B cell (primary cell): ENCODE measurements around the gene SSBP1. TPM values are rescaled to one million over a fixed set of nuclear protein-coding genes. Genes with fewer than 3 reads are reported as not detected.
"Not testable (repeated sequence)": the region's sequence is repeated elsewhere in the genome, so short reads cannot be mapped to it uniquely, and the experiment has no call there.

Experiments
- ATAC-seq: fragments of 200-7000 bp; cut with Tn5 transposase; one replicate; pipeline ENCODE4 v1.10.0; 2021; ENCODE audit warnings: low read depth, mild to moderate bottlenecking, moderate number of reproducible peaks, moderate library complexity
- CTCF ChIA-PET: fragments of 350-600 bp; sonication (Branson Sonifier 250); formaldehyde crosslinking; loops from one replicate; lab custom pipeline; 2021; ENCODE audit warnings: antibody characterized with exemption, inconsistent platforms; lab: Charles Lee
- POLR2A ChIA-PET: fragments of 350-600 bp; sonication (Branson Sonifier 250); formaldehyde crosslinking; loops from one replicate; lab custom pipeline; 2021; ENCODE audit warnings: antibody characterized with exemption; lab: Charles Lee
- DNase-seq: peaks from one replicate; pipeline ENCODE4 v3.0.0; 2013
- H2AFZ ChIP-seq: 2 replicates; pipeline ENCODE4 v1.6.1; 2012; ENCODE audit warnings: mild to moderate bottlenecking, low read depth, low read length; ENCODE audit not compliant: insufficient read depth, poor library complexity, severe bottlenecking
- H3K27ac ChIP-seq, 2 donors: 1 replicate in 1 of 2; 2 replicates in 1 of 2; pipeline ENCODE4 v1.5.1; 2012 to 2013; ENCODE audit warnings: low read length in 2 of 2, mild to moderate bottlenecking in 2 of 2, moderate library complexity in 1 of 2
- H3K27me3 ChIP-seq, 4 experiments: fragments of 200-600 bp in 1 of 4; sonication (generic) in 1 of 4; replicated peaks in 1 of 4; 1 replicate in 2 of 4; 2 replicates in 2 of 4; pipeline versions ENCODE4 v1.6.1 to v1.7.0; 2013 to 2016; ENCODE audit warnings: low read length in 3 of 4, mild to moderate bottlenecking in 2 of 4, mixed read lengths in 1 of 4, moderate library complexity in 1 of 4; ENCODE audit not compliant: insufficient read depth in 4 of 4, control insufficient read depth in 3 of 4; ENCODE audit errors: control extremely low read depth in 1 of 4
- H3K36me3 ChIP-seq, 2 experiments: replicated peaks in 1 of 2; 1 replicate in 1 of 2; 2 replicates in 1 of 2; pipeline versions ENCODE4 v1.6.1 to v1.7.1; 2013; ENCODE audit warnings: low read length in 1 of 2; ENCODE audit not compliant: insufficient read depth in 2 of 2, control insufficient read depth in 1 of 2; ENCODE audit errors: control extremely low read depth in 1 of 2, extremely low read depth in 1 of 2
- H3K4me1 ChIP-seq, 2 donors: fragments of 200-600 bp in 1 of 2; sonication (generic) in 1 of 2; 1 replicate in 1 of 2; 2 replicates in 1 of 2; pipeline versions ENCODE4 v1.5.1 to v1.6.1; 2013 to 2017; ENCODE audit warnings: low read length in 2 of 2; ENCODE audit not compliant: control insufficient read depth in 2 of 2, insufficient read depth in 2 of 2
- H3K4me2 ChIP-seq: replicated peaks from 2 replicates; pipeline ENCODE3; 2012; ENCODE audit warnings: mild to moderate bottlenecking, low read depth, low read length; ENCODE audit not compliant: poor library complexity, severe bottlenecking
- H3K4me3 ChIP-seq, 5 experiments: fragments of 200-600 bp in 1 of 5; sonication (generic) in 1 of 5; 1 replicate in 3 of 5; 2 replicates in 2 of 5; pipeline versions ENCODE4 v1.5.1 to v1.7.0; 2011 to 2016; ENCODE audit warnings: low read length in 4 of 5, mild to moderate bottlenecking in 4 of 5, low read depth in 2 of 5, control low read depth in 1 of 5, moderate library complexity in 1 of 5; ENCODE audit not compliant: insufficient read depth in 1 of 5; ENCODE audit errors: control extremely low read depth in 1 of 5, extremely low read depth in 1 of 5
- H3K79me2 ChIP-seq: fragments of 200-600 bp; sonication (generic); one replicate; pipeline ENCODE4 v1.6.0; 2016; ENCODE audit warnings: low read length; ENCODE audit not compliant: control insufficient read depth, insufficient read depth
- H3K9ac ChIP-seq: fragments of 200-600 bp; sonication (generic); 2 replicates; pipeline ENCODE4 v1.6.1; 2017; ENCODE audit warnings: mild to moderate bottlenecking, low read length, moderate library complexity
- H3K9me3 ChIP-seq, 3 donors: one replicate each; pipeline versions ENCODE4 v1.6.1 to v1.7.1; 2013; ENCODE audit warnings: low read length in 2 of 3; ENCODE audit not compliant: control insufficient read depth in 2 of 3, insufficient read depth in 1 of 3; ENCODE audit errors: control extremely low read depth in 1 of 3
- H4K20me1 ChIP-seq: 2 replicates; pipeline ENCODE4 v1.6.0; 2012; ENCODE audit warnings: mild to moderate bottlenecking, low read length; ENCODE audit not compliant: insufficient read depth, control insufficient read depth, poor library complexity, severe bottlenecking
- H3K27ac Mint-ChIP-seq: one replicate; pipeline ENCODE4 v1.8.0; 2021; ENCODE audit warnings: mixed read lengths
- H3K27me3 Mint-ChIP-seq: one replicate; pipeline ENCODE4 v1.8.0; 2021; ENCODE audit warnings: mixed read lengths
- H3K4me1 Mint-ChIP-seq: one replicate; pipeline ENCODE4 v1.8.0; 2021; ENCODE audit warnings: mixed read lengths
- H3K4me3 Mint-ChIP-seq: one replicate; pipeline ENCODE4 v1.8.0; 2021; ENCODE audit warnings: mixed read lengths
- H3K9me3 Mint-ChIP-seq: one replicate; pipeline ENCODE4 v1.8.0; 2022; ENCODE audit warnings: mixed read lengths; ENCODE audit not compliant: insufficient read depth
- EZH2 ChIP-seq: IDR thresholded peaks from 2 replicates; pipeline ENCODE4 v1.6.1; 2012; ENCODE audit warnings: borderline replicate concordance, low read depth, mild to moderate bottlenecking, moderate library complexity, low read length; ENCODE audit not compliant: insufficient read depth, poor library complexity, severe bottlenecking
- WGBS: methylation state at CpG from one replicate; pipeline ENCODE4 v1.1.5; 2013; ENCODE audit warnings: missing lambda C conversion rate; ENCODE audit not compliant: insufficient coverage; 5-methylcytosine and 5-hydroxymethylcytosine counted together
- intact Hi-C: fragments of 100-400 bp; cut with micrococcal nuclease; formaldehyde crosslinking; loops from one replicate; pipeline ENCODE4 v1.10.0; 2022
- polyA plus RNA-seq: library from polyadenylated mRNA; depleted of rRNA; stranded (reverse); fragments of >200 nt; gene quantifications from 2 replicates; pipeline ENCODE4 v1.2.3, GENCODE V29; 2012
- total RNA-seq, 2 donors: library from RNA; stranded (reverse); fragments of 120-200 nt in 1 of 2; gene quantifications; 1 replicate in 1 of 2; 2 replicates in 1 of 2; pipeline versions ENCODE4 v1.2.3 to v1.2.4, GENCODE V29; 2013 to 2022
- TF ChIP-seq, protein P1 (sequence below): fragments of 200-600 bp; IDR thresholded peaks from one replicate; pipeline ENCODE4 v1.8.0; 2022; ENCODE audit warnings: antibody characterized with exemption, mild to moderate bottlenecking

The SSBP1 gene
- total and polyA plus RNA-seq, 2 donors (not counting 1 experiment from before 2014, with no cell fraction given) = 37.2 to 93.6 TPM

DNA sequence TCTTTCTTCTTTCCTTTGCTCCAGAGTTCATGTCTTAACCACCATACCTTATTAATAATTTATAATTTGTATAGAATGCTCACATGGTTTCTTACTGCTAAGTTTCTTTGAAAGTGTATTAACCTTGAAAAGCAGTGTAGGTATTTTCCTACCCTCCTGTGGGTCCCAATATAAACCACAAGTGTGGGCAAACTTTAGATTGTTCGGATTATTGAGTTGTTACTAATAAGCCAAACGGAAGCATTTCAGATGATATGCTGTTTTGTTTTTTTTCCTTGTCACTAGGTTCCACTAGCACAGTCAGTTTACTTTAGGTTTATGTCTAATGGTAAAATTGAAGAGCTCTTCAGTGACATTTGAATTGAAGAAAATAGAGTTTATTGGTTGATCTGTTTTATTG, 10.2 kb downstream of the SSBP1 start:
- Histone ChIP-seq H3K79me2 (no peaks in the 10 kb centered on the region), H3K4me2 (no peak overlapping the region), H4K20me1 (peaks cover 6% of the 10 kb centered on the region), H3K4me3 (no peak overlapping the region), H2AFZ (no peak overlapping the region), H3K36me3 (peaks cover 38 to 89% of the 10 kb centered on the region in 2 experiments), H3K9me3 (peaks cover 8 to 22% (median 14%) of the 10 kb centered on the region in 3 donors), H3K4me1 (no peaks in the 10 kb centered on the region), H3K9ac (no peak overlapping the region), H3K27me3 (no peaks in the 10 kb centered on the region), H3K27ac (no peak overlapping the region)
- Mint-ChIP-seq H3K4me3 (no peak overlapping the region), H3K4me1 (no peaks in the 10 kb centered on the region), H3K27me3 (no peaks in the 10 kb centered on the region), H3K9me3 (peaks cover 10% of the 10 kb centered on the region), H3K27ac (no peak overlapping the region)
- TF ChIP-seq, protein P1, sequence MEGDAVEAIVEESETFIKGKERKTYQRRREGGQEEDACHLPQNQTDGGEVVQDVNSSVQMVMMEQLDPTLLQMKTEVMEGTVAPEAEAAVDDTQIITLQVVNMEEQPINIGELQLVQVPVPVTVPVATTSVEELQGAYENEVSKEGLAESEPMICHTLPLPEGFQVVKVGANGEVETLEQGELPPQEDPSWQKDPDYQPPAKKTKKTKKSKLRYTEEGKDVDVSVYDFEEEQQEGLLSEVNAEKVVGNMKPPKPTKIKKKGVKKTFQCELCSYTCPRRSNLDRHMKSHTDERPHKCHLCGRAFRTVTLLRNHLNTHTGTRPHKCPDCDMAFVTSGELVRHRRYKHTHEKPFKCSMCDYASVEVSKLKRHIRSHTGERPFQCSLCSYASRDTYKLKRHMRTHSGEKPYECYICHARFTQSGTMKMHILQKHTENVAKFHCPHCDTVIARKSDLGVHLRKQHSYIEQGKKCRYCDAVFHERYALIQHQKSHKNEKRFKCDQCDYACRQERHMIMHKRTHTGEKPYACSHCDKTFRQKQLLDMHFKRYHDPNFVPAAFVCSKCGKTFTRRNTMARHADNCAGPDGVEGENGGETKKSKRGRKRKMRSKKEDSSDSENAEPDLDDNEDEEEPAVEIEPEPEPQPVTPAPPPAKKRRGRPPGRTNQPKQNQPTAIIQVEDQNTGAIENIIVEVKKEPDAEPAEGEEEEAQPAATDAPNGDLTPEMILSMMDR = no peak
- no peak for TF ChIP-seq EZH2
- ATAC-seq (no peak), DNase-seq (no peak)
- ChIA-PET CTCF (interaction anchor here (0.7 kb wide), 2 partner anchors 38 to 959 kb away, joined by 4 to 5 read pairs; no protein-coding TSS in a partner anchor), POLR2A (no interaction called here)
- intact Hi-C loops = no loop called here
- WGBS = no CpG with 5 or more reads among the region's 2 CpGs

DNA sequence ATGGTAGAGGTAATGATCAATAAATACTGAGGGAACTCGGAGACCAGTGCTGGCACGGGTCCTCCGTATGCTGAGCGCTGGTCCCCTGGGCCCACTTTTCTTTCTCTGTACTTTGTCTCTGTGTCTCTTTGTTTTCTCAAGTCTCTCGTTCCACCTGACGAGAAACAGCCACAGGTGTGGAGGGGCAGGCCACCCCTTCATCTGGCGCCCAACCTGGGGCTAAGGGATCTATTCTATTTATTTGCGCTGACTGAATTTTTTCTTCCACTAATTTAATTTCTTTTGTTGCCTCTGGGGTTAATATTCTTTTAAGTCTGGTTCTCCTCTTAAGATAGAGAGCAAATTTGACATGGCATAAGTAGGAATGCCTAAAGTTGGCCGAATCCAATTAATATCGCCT, 13.7 kb downstream of the SSBP1 start:
- H3K9ac ChIP-seq, H3K27ac ChIP-seq, H3K27ac Mint-ChIP-seq, H3K4me1 ChIP-seq, H2AFZ ChIP-seq, H3K4me3 Mint-ChIP-seq, H3K27me3 Mint-ChIP-seq, ATAC-seq, H3K27me3 ChIP-seq, H4K20me1 ChIP-seq, intact Hi-C loops, H3K4me2 ChIP-seq, H3K79me2 ChIP-seq, H3K4me1 Mint-ChIP-seq, H3K4me3 ChIP-seq, CTCF ChIA-PET, DNase-seq, POLR2A ChIA-PET: not testable (repeated sequence)
- H3K36me3 ChIP-seq = peaks cover 28 to 75% of the 10 kb centered on the region in 2 experiments
- peaks cover 10% of the 10 kb centered on the region for H3K9me3 Mint-ChIP-seq
- WGBS = 95% methylated on average over 3 of the region's 10 CpGs
- peaks cover 8 to 22% (median 14%) of the 10 kb centered on the region in 3 donors for H3K9me3 ChIP-seq
